ENCODE measurements around the gene ZNF320. TPM values are rescaled to one million over a fixed set of nuclear protein-coding genes. Genes with fewer than 3 reads are reported as not detected.
"Not testable (repeated sequence)": the region's sequence is repeated elsewhere in the genome, so short reads cannot be mapped to it uniquely, and the experiment has no call there.

ZNF320 gene
- total RNA-seq, 1 experiment from 2014 or later = 12.2 TPM

DNA sequence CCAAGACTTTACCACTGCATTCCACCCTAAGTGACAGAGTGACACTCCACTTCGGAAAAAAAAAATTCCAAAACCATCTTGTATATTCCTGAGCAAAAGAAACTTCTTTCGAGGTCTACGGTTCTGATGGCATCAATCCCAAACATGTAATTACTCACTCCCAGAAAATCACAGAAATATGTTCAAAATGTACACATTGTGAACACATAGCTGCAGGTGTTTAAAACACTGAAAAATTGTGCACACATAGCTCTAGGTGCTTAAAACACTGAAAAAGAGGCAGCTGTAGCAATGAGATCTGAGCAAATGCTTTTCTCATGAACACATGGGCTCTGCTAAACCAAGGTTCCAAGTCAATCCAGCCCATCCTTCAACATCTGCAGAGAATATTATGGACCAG is 26.0 kb downstream of the ZNF320 start:
- Histone ChIP-seq H3K9me3 (ENCODE audit: low read depth, low read length, poor library complexity, severe bottlenecking) (no peaks in the 10 kb centered on the region), H3K27me3 (replicated peaks; ENCODE audit: insufficient read depth, low read depth, low read length, poor library complexity) (no peaks in the 10 kb centered on the region), H3K27ac (ENCODE audit: low read depth, low read length, poor library complexity, severe bottlenecking) (no peak overlapping the region), H3K4me1 (ENCODE audit: insufficient read depth, low read length, poor library complexity, severe bottlenecking) (no peaks in the 10 kb centered on the region), H3K4me3 (ENCODE audit: low read depth, low read length, poor library complexity, severe bottlenecking) (no peak overlapping the region), H3K36me3 (ENCODE audit: insufficient read depth, low read length, poor library complexity, severe bottlenecking) (no peaks in the 10 kb centered on the region)
- intact Hi-C loops (cut with micrococcal nuclease; ENCODE audit: unreplicated experiment) = no loop called here
- ChIA-PET POLR2A (ENCODE audit: low non-redundant PET) (no interaction called here), CTCF (no interaction called here)
- TF ChIP-seq, protein P1, sequence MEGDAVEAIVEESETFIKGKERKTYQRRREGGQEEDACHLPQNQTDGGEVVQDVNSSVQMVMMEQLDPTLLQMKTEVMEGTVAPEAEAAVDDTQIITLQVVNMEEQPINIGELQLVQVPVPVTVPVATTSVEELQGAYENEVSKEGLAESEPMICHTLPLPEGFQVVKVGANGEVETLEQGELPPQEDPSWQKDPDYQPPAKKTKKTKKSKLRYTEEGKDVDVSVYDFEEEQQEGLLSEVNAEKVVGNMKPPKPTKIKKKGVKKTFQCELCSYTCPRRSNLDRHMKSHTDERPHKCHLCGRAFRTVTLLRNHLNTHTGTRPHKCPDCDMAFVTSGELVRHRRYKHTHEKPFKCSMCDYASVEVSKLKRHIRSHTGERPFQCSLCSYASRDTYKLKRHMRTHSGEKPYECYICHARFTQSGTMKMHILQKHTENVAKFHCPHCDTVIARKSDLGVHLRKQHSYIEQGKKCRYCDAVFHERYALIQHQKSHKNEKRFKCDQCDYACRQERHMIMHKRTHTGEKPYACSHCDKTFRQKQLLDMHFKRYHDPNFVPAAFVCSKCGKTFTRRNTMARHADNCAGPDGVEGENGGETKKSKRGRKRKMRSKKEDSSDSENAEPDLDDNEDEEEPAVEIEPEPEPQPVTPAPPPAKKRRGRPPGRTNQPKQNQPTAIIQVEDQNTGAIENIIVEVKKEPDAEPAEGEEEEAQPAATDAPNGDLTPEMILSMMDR (conservative IDR thresholded peaks at IDR 0.05; ENCODE audit: low read depth, low read length) = no peak
- no peak for TF ChIP-seq EZH2 (IDR thresholded peaks at IDR 0.05; ENCODE audit: borderline replicate concordance, low read depth, low read length, poor library complexity, severe bottlenecking)
- no TSS peak for BruUV-seq (replicated peaks)
- DNase-seq (ENCODE audit: low spot score) = no peak

DNA sequence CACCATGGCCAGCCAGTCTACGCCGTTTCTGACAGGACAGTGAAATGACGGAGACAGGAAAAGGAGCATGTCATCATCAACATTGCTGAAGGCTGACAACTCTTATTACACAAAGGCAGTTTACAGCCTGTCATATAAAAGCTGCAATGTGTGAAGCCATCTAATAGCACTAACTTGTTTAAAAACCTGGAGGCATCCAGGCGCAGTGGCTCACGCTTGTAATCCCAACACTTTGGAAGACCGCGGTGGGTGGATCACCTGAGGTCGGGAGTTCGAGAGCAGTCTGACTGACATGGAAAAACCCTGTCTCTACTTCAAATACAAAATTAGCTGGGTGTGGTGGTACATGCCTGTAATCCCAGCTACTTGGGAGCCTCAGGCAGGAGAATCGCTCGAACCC is 29.4 kb downstream of the ZNF320 start:
- DNase-seq (ENCODE audit: low spot score); CTCF ChIA-PET; H3K36me3 ChIP-seq (ENCODE audit: insufficient read depth, low read length, poor library complexity, severe bottlenecking); H3K4me1 ChIP-seq (ENCODE audit: insufficient read depth, low read length, poor library complexity, severe bottlenecking); H3K27ac ChIP-seq (ENCODE audit: low read depth, low read length, poor library complexity, severe bottlenecking); intact Hi-C loops (cut with micrococcal nuclease; ENCODE audit: unreplicated experiment); H3K9me3 ChIP-seq (ENCODE audit: low read depth, low read length, poor library complexity, severe bottlenecking); H3K27me3 ChIP-seq (replicated peaks; ENCODE audit: insufficient read depth, low read depth, low read length, poor library complexity); H3K4me3 ChIP-seq (ENCODE audit: low read depth, low read length, poor library complexity, severe bottlenecking); BruUV-seq (replicated peaks); POLR2A ChIA-PET (ENCODE audit: low non-redundant PET): not testable (repeated sequence)

DNA sequence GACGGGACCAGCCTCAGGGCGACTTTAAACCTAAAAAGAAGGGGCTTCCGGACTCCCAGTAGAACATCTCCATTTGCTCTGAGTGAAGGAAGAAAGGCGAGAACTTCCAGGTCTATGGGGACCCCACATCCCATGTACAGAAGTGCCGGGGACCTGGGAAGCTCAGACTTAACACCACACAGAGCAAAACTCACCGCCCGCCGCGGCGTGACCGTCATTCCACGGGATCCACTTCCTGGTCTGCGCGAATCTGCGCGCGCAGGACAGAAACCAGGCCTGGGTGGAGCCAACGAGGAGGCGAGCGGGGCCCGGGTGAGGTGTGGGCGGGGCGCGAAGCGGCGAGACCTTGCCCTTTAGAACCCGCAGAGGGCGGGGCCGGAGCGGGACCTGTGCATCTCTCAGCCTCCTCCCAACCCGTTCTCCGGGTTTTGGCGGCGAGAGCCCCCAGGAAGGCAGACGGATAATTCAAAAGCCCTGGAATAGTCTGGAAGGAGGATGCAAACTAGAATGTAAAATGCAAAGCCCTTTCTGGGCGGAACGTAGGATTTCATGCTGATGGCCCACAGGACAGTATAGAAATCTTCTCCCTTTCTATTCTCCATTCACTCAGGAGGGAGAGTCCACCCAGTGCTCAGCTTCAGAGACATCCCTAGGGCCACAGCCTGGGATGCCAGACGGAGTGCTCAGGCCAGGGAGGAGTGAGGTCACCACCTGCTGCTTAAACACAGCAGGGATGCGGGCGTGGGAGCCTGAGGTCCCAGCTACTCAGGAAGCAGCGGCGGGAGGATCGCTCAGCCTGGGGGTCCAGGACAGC is 39.9 kb downstream of the ZNF320 start, which contains the start of gene ZNF468:
TSS of gene ZNF468 (minus strand) at position 242 of the 814 bp plus-strand sequence. CDS start 3,347 bp downstream, outside the sequence.
- CTCF ChIA-PET; H3K9me3 ChIP-seq (ENCODE audit: low read depth, low read length, poor library complexity, severe bottlenecking); intact Hi-C loops (cut with micrococcal nuclease; ENCODE audit: unreplicated experiment); POLR2A ChIA-PET (ENCODE audit: low non-redundant PET); H3K27ac ChIP-seq (ENCODE audit: low read depth, low read length, poor library complexity, severe bottlenecking); H3K36me3 ChIP-seq (ENCODE audit: insufficient read depth, low read length, poor library complexity, severe bottlenecking); BruUV-seq (replicated peaks); H3K4me1 ChIP-seq (ENCODE audit: insufficient read depth, low read length, poor library complexity, severe bottlenecking); H3K27me3 ChIP-seq (replicated peaks; ENCODE audit: insufficient read depth, low read depth, low read length, poor library complexity): not testable (repeated sequence)
- H3K4me3 ChIP-seq (ENCODE audit: low read depth, low read length, poor library complexity, severe bottlenecking) = peak within 1 kb of the TSS; percentile 54
- peak; percentile 50 for DNase-seq (ENCODE audit: low spot score)

DNA sequence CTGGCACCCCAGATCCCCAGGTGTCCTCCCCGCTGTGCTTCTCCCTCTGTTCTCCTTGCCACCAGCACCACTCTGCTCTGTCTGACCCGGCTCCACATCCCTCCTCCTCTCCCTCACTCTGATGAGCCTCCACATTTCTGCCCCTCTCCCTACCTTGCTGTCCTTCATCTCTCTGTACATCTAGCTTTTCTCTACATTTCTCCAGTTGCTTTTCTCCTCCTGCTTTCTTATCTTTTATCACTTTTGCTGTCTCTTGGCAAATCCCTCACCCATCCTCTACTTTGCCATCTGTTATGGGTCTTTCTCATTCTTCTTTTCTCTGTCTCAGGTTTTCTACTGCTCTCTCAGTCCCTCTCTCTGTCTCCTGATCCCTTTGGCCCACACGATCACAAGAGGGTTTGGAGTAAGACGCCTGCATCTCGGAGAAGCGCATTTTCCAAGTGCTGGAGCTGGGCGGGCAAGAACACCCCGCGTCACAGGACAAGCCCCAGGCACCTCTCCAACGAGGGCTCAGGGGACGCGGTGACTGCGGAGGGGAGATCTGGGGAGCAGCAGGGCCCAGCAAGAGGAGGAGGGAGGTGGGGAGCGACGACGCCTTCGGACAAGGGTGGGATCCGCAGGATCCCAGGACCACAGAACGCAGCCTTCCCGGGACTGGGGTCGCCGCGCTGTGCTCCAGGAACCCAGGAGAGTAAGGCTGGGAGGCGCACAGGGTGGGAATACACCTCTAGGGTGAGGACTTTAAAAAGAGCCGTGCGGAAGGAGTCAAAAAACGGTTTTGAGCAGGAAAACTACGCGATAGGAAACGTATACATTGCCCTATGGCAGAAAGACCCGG is 40.7 kb downstream of the ZNF320 start:
- H3K36me3 ChIP-seq (ENCODE audit: insufficient read depth, low read length, poor library complexity, severe bottlenecking); H3K27ac ChIP-seq (ENCODE audit: low read depth, low read length, poor library complexity, severe bottlenecking); CTCF ChIA-PET; DNase-seq (ENCODE audit: low spot score); intact Hi-C loops (cut with micrococcal nuclease; ENCODE audit: unreplicated experiment); POLR2A ChIA-PET (ENCODE audit: low non-redundant PET); H3K27me3 ChIP-seq (replicated peaks; ENCODE audit: insufficient read depth, low read depth, low read length, poor library complexity); H3K4me1 ChIP-seq (ENCODE audit: insufficient read depth, low read length, poor library complexity, severe bottlenecking); H3K9me3 ChIP-seq (ENCODE audit: low read depth, low read length, poor library complexity, severe bottlenecking): not testable (repeated sequence)
- TSS peak; percentile 60 for BruUV-seq (replicated peaks)
- peak overlapping the region; percentile 54 for H3K4me3 ChIP-seq (ENCODE audit: low read depth, low read length, poor library complexity, severe bottlenecking)

Other genes with a start within 250 kb of the ZNF320 start
- gene ZNF611, start 162.6 kb downstream of the ZNF320 start, total RNA-seq (2021) = 16.7 and 21.7 TPM in 2 replicates
- gene ZNF600, start 110.8 kb downstream of the ZNF320 start, total RNA-seq (2021) = 1.5 and 1.8 TPM in 2 replicates
- 10.1 and 10.9 TPM in 2 replicates for gene ZNF28, start 76.0 kb downstream of the ZNF320 start, total RNA-seq (2021)
- gene ZNF468, start 40.0 kb downstream of the ZNF320 start, total RNA-seq (2021) = 11.3 and 14.4 TPM in 2 replicates
- 3.4 and 4.6 TPM in 2 replicates for gene ZNF888, start 25.8 kb upstream of the ZNF320 start, total RNA-seq (2021)
- 6.4 and 6.6 TPM in 2 replicates for gene ZNF816, start 65.2 kb upstream of the ZNF320 start, total RNA-seq (2021)
- gene ERVV-1, start 116.3 kb upstream of the ZNF320 start, total RNA-seq (2021) = not detected in 2 replicates
- gene ERVV-2, start 147.1 kb upstream of the ZNF320 start, total RNA-seq (2021) = not detected in 2 replicates
- gene ZNF160, start 205.8 kb upstream of the ZNF320 start, total RNA-seq (2021) = 17.4 and 19.3 TPM in 2 replicates
- gene ZNF415, start 235.3 kb upstream of the ZNF320 start, total RNA-seq (2021) = 1.7 TPM in 2 replicates

All from A673 (cell line).